Tibial nerve (tissue), 4 donors: Measurements from ENCODE around the gene CHRNA4.

ENCODE experiments used
- EP300 ChIP-seq, 2 donors: sonication (generic); formaldehyde crosslinking; IDR thresholded peaks; one replicate each; pipeline ENCODE4 v1.6.1; 2017; ENCODE audit warnings: antibody characterized with exemption in 2 of 2, mild to moderate bottlenecking in 1 of 2
- POLR2A ChIP-seq, 2 donors: fragments of 450-650 bp; IDR thresholded peaks; one replicate each; pipeline ENCODE4 v1.6.1; 2017; ENCODE audit warnings: antibody characterized with exemption in 2 of 2, mild to moderate bottlenecking in 2 of 2, moderate library complexity in 2 of 2
- TF ChIP-seq, protein P1 (sequence below), 5 experiments: fragments of 200-600 bp in 3 of 5; fragments of 450-650 bp in 2 of 5; sonication (generic) in 3 of 5; IDR thresholded peaks; one replicate each; pipeline ENCODE4 v1.5.1; 2016 to 2019; ENCODE audit warnings: antibody characterized with exemption in 5 of 5, mild to moderate bottlenecking in 3 of 5, moderate library complexity in 2 of 5

DNA sequence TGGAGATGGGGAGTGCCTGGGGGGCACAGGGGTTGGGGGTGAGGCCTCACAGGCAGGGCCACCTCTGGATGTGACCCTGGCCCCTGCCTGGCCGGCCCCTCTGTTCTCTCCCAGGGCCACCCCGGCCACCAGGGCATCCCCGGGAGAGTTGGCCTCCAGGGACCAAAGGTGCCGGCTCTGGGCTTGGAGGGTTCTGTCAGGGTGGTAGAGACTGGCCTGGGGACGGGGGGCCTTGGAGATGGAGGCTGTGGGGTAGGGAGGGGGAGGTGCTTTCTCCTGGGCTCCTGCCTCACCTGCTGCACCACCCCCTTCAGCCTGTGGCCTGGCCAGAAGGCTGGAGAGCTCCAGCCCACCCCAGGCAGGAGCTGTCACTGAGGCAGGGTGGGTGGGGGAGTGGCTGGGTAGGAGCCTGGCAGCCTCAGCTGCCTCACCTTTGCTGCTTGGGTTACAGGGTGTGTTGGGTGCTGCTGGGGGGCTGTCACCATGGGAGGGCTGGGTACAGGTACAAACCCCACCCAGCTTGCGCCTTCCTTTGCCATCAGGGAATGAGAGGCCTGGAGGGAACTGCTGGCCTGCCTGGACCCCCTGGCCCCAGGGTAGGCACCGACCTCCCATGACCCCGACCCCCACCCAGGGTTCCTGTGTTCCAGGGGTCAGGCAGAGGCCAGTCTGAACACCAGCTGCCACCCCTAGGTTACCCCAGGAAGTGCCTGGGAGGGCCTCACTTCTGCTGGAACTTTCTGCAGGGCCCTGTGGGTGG lies 35.4 kb downstream of the CHRNA4 start:
- TF ChIP-seq, protein P1, sequence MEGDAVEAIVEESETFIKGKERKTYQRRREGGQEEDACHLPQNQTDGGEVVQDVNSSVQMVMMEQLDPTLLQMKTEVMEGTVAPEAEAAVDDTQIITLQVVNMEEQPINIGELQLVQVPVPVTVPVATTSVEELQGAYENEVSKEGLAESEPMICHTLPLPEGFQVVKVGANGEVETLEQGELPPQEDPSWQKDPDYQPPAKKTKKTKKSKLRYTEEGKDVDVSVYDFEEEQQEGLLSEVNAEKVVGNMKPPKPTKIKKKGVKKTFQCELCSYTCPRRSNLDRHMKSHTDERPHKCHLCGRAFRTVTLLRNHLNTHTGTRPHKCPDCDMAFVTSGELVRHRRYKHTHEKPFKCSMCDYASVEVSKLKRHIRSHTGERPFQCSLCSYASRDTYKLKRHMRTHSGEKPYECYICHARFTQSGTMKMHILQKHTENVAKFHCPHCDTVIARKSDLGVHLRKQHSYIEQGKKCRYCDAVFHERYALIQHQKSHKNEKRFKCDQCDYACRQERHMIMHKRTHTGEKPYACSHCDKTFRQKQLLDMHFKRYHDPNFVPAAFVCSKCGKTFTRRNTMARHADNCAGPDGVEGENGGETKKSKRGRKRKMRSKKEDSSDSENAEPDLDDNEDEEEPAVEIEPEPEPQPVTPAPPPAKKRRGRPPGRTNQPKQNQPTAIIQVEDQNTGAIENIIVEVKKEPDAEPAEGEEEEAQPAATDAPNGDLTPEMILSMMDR (IDR thresholded peaks at IDR 0.05) = no peak
- TF ChIP-seq POLR2A (IDR thresholded peaks at IDR 0.05) = no peak
- TF ChIP-seq EP300 (IDR thresholded peaks at IDR 0.05) = no peak
